ENCODE results near the gene POR. TPM values are rescaled to one million over a fixed set of nuclear protein-coding genes. Genes with fewer than 3 reads are reported as not detected.

The POR gene
- total and polyA plus RNA-seq, 4 donors = 116 to 973 (median 474) TPM

DNA sequence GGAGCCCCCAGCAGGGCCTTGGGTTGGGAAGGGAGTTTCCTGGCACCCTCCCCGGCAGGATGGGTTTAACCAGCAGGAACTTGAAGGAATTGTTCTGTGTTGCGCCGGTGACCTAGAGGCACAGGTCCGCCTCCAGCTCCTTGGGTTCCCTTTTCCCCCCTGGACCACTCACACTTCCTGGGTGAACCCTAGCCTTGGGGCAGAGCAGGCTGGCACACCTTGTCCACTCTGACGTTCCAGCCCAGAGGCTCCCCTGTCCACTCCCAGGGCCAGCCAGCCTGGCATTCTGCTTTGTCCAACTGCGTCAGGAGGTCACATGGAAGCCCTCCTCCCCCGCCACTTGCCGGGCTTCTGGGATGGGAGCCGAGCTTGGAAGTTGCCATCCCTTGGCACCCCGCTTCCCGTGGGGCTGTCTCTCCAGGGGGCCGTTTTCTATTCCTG, 53.6 kb downstream of the POR start:
- H3K27me3 ChIP-seq (ENCODE audit: control insufficient read depth in 4 of 4, insufficient read depth in 4 of 4, low read length in 3 of 4) = no peaks in the 10 kb centered on the region

More for the DNA sequence above, 53.6 kb downstream of the POR start:
- TF ChIP-seq YY1 (IDR thresholded peaks at IDR 0.05) (peak; percentile 25), HNF4G (IDR thresholded peaks at IDR 0.05) (no peak), EGR1 (IDR thresholded peaks at IDR 0.05; ENCODE audit: low read depth in 2 of 2) (no peak), GABPA (IDR thresholded peaks at IDR 0.05 in 1 of 2, conservative IDR thresholded peaks at IDR 0.05 in 1 of 2) (no peak), TAF1 (conservative IDR thresholded peaks at IDR 0.05) (no peak), NR2F2 (IDR thresholded peaks at IDR 0.05) (peak; percentile 5), RXRA (IDR thresholded peaks at IDR 0.05) (peak in 1 of 2 donors; percentile 25), FOXA1 (IDR thresholded peaks at IDR 0.05) (no peak), JUND (IDR thresholded peaks at IDR 0.05) (no peak), FOXA2 (IDR thresholded peaks at IDR 0.05) (no peak), SP1 (IDR thresholded peaks at IDR 0.05) (no peak), HNF4A (conservative IDR thresholded peaks at IDR 0.05) (peak in 1 of 2 donors; percentile 38)
- TF ChIP-seq, protein P1, sequence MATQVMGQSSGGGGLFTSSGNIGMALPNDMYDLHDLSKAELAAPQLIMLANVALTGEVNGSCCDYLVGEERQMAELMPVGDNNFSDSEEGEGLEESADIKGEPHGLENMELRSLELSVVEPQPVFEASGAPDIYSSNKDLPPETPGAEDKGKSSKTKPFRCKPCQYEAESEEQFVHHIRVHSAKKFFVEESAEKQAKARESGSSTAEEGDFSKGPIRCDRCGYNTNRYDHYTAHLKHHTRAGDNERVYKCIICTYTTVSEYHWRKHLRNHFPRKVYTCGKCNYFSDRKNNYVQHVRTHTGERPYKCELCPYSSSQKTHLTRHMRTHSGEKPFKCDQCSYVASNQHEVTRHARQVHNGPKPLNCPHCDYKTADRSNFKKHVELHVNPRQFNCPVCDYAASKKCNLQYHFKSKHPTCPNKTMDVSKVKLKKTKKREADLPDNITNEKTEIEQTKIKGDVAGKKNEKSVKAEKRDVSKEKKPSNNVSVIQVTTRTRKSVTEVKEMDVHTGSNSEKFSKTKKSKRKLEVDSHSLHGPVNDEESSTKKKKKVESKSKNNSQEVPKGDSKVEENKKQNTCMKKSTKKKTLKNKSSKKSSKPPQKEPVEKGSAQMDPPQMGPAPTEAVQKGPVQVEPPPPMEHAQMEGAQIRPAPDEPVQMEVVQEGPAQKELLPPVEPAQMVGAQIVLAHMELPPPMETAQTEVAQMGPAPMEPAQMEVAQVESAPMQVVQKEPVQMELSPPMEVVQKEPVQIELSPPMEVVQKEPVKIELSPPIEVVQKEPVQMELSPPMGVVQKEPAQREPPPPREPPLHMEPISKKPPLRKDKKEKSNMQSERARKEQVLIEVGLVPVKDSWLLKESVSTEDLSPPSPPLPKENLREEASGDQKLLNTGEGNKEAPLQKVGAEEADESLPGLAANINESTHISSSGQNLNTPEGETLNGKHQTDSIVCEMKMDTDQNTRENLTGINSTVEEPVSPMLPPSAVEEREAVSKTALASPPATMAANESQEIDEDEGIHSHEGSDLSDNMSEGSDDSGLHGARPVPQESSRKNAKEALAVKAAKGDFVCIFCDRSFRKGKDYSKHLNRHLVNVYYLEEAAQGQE (IDR thresholded peaks at IDR 0.05) = no peak
- TF ChIP-seq, protein P2, sequence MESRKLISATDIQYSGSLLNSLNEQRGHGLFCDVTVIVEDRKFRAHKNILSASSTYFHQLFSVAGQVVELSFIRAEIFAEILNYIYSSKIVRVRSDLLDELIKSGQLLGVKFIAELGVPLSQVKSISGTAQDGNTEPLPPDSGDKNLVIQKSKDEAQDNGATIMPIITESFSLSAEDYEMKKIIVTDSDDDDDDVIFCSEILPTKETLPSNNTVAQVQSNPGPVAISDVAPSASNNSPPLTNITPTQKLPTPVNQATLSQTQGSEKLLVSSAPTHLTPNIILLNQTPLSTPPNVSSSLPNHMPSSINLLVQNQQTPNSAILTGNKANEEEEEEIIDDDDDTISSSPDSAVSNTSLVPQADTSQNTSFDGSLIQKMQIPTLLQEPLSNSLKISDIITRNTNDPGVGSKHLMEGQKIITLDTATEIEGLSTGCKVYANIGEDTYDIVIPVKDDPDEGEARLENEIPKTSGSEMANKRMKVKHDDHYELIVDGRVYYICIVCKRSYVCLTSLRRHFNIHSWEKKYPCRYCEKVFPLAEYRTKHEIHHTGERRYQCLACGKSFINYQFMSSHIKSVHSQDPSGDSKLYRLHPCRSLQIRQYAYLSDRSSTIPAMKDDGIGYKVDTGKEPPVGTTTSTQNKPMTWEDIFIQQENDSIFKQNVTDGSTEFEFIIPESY (IDR thresholded peaks at IDR 0.05) = no peak
- TF ChIP-seq, protein P3, sequence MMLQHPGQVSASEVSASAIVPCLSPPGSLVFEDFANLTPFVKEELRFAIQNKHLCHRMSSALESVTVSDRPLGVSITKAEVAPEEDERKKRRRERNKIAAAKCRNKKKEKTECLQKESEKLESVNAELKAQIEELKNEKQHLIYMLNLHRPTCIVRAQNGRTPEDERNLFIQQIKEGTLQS (IDR thresholded peaks at IDR 0.05) = no peak
- TF ChIP-seq, protein P4, sequence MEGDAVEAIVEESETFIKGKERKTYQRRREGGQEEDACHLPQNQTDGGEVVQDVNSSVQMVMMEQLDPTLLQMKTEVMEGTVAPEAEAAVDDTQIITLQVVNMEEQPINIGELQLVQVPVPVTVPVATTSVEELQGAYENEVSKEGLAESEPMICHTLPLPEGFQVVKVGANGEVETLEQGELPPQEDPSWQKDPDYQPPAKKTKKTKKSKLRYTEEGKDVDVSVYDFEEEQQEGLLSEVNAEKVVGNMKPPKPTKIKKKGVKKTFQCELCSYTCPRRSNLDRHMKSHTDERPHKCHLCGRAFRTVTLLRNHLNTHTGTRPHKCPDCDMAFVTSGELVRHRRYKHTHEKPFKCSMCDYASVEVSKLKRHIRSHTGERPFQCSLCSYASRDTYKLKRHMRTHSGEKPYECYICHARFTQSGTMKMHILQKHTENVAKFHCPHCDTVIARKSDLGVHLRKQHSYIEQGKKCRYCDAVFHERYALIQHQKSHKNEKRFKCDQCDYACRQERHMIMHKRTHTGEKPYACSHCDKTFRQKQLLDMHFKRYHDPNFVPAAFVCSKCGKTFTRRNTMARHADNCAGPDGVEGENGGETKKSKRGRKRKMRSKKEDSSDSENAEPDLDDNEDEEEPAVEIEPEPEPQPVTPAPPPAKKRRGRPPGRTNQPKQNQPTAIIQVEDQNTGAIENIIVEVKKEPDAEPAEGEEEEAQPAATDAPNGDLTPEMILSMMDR (IDR thresholded peaks at IDR 0.05; ENCODE audit: low read depth, low read length, missing input control) = no peak
- TF ChIP-seq, protein P5, sequence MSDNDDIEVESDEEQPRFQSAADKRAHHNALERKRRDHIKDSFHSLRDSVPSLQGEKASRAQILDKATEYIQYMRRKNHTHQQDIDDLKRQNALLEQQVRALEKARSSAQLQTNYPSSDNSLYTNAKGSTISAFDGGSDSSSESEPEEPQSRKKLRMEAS (IDR thresholded peaks at IDR 0.05) = no peak
- WGBS = 63% methylated on average over 12 of the region's 12 CpGs
- peaks cover 18 to 47% (median 25%) of the 10 kb centered on the region in 4 donors for H3K36me3 ChIP-seq (ENCODE audit: control insufficient read depth in 4 of 4, insufficient read depth in 3 of 4, low read depth in 1 of 4, low read length in 3 of 4)
- no peak overlapping the region for H3K9ac ChIP-seq (ENCODE audit: low read depth in 1 of 2, low read length in 2 of 2)
- H3K4me3 ChIP-seq (ENCODE audit: low read depth in 1 of 3, low read length in 3 of 3) = no peak overlapping the region
- H3K9me3 ChIP-seq (ENCODE audit: control insufficient read depth in 4 of 4, low read length in 3 of 4) = no peaks in the 10 kb centered on the region
- H3K4me1 ChIP-seq (ENCODE audit: control insufficient read depth in 4 of 4, insufficient read depth in 4 of 4, low read length in 3 of 4) = peaks cover 20 to 70% (median 60%) of the 10 kb centered on the region in 4 donors
- peak overlapping the region; percentile 40 to 83 for H3K27ac ChIP-seq (ENCODE audit: low read depth in 1 of 2, low read length in 2 of 2)
- no peak for DNase-seq (ENCODE audit: low spot score)

Measured in liver (tissue), 9 donors.